PC-3 (cell line): Measurements from ENCODE around the gene LEKR1.
"Not testable (repeated sequence)": the region's sequence is repeated elsewhere in the genome, so short reads cannot be mapped to it uniquely, and the experiment has no call there.

ENCODE experiments used
- CTCF ChIP-seq: fragments of 300-600 bp; sonication (generic); conservative IDR thresholded peaks from 2 replicates; pipeline ENCODE4 v1.5.1; 2017; ENCODE audit warnings: antibody characterized with exemption, low read depth, mild to moderate bottlenecking, low read length
- EZH2 ChIP-seq: fragments of 300-600 bp; sonication (generic); IDR thresholded peaks from one replicate; pipeline ENCODE4 v1.6.1; 2017; ENCODE audit warnings: antibody characterized with exemption, mild to moderate bottlenecking, low read length; ENCODE audit not compliant: unreplicated experiment

- TF ChIP-seq CTCF, EZH2: not testable (repeated sequence)
Observed at GRCh38 chr3:156895374-156895773, 69.2 kb downstream of the LEKR1 start.
